ENCODE results near the gene H2BK1. TPM values are rescaled to one million over a fixed set of nuclear protein-coding genes. Genes with fewer than 3 reads are reported as not detected.

The H2BK1 gene
- polyA plus RNA-seq, 3 donors: not detected

DNA sequence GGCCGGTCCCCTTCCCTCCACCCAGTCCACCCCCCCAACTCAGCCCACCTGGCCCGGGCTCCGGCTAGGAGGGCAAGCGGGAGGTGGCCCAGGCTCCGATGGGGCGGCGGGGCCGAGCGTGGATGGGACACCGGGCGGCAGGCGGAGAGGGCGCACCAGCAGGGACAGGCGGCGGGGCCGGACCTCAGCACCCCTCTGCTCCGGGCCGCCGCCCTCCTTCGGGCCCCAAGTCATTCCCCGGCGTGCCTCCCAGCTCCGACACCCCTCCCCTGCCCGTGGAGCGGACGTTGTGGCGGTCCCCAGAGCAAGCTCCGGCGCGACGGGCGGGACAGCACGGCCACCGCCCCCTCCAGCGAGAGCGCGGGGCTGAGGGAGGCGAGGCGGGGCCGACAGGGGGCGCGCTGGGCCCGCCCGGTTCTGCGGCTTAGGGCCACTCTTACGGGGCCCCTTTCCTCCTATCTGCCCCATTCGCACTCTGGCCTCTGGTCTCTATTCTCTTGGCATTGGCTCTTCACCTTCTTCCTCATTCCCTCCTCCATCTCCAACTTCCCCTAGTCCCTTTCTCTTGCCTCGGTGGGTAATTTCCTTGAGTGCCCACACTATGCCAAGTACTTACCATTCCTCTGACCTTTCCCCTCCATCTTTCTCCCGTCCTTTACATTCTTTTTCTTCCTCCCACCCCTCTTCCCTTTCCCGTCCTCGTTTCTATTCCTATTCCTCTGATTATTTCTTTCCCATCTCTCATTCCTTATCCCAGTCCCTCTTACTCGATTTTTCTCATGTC, 42.1 kb downstream of the H2BK1 start:
- Mint-ChIP-seq H3K36me3 (peaks cover 3 to 7% of the 10 kb centered on the region in 2 donors), H3K27ac (no peak overlapping the region), H3K9me3 (peaks cover under 1 to 24% (median 10%) of the 10 kb centered on the region in 7 donors), H3K4me3 (peak overlapping the region; percentile 51 to 74), H3K27me3 (ENCODE audit: low read depth in 3 of 3) (peaks cover 39 to 55% (median 43%) of the 10 kb centered on the region in 3 donors), H3K4me1 (peaks cover 10% of the 10 kb centered on the region)
- H3K4me1 ChIP-seq (ENCODE audit: control insufficient read depth in 1 of 2, insufficient read depth in 2 of 2, low read length in 2 of 2): peaks cover 7 to 21% of the 10 kb centered on the region in 2 donors
- H3K4me2 ChIP-seq (replicated peaks; ENCODE audit: extremely low read depth, low read length, poor library complexity, severe bottlenecking): peak overlapping the region; percentile 81
- no peak overlapping the region for H3K27ac ChIP-seq (ENCODE audit: low read depth in 1 of 2, low read length in 2 of 2)
- TF ChIP-seq, protein P1, sequence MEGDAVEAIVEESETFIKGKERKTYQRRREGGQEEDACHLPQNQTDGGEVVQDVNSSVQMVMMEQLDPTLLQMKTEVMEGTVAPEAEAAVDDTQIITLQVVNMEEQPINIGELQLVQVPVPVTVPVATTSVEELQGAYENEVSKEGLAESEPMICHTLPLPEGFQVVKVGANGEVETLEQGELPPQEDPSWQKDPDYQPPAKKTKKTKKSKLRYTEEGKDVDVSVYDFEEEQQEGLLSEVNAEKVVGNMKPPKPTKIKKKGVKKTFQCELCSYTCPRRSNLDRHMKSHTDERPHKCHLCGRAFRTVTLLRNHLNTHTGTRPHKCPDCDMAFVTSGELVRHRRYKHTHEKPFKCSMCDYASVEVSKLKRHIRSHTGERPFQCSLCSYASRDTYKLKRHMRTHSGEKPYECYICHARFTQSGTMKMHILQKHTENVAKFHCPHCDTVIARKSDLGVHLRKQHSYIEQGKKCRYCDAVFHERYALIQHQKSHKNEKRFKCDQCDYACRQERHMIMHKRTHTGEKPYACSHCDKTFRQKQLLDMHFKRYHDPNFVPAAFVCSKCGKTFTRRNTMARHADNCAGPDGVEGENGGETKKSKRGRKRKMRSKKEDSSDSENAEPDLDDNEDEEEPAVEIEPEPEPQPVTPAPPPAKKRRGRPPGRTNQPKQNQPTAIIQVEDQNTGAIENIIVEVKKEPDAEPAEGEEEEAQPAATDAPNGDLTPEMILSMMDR (IDR thresholded peaks at IDR 0.05): peak; percentile 75
- peak overlapping the region; percentile 56 for H2AFZ ChIP-seq (ENCODE audit: insufficient read depth, low read depth, low read length, poor library complexity, severe bottlenecking)
- H3K79me2 ChIP-seq (ENCODE audit: insufficient read depth, low read length): no peaks in the 10 kb centered on the region
- H4K20me1 ChIP-seq (ENCODE audit: insufficient read depth, low read length): no peaks in the 10 kb centered on the region
- peaks cover 53 to 84% of the 10 kb centered on the region in 2 donors for H3K27me3 ChIP-seq (ENCODE audit: control insufficient read depth in 2 of 2, insufficient read depth in 2 of 2, low read length in 2 of 2)
- peaks cover 3 to 16% of the 10 kb centered on the region in 2 donors for H3K9me3 ChIP-seq (replicated peaks in 1 of 2; ENCODE audit: control insufficient read depth in 1 of 2, insufficient read depth in 1 of 2, low read length in 2 of 2)
- peak overlapping the region in 2 of 3 experiments; percentile 21 to 68 for H3K4me3 ChIP-seq (replicated peaks in 1 of 3; ENCODE audit: low read depth in 2 of 3, low read length in 3 of 3)
- H3K36me3 ChIP-seq (replicated peaks in 1 of 2; ENCODE audit: control insufficient read depth in 1 of 2, insufficient read depth in 2 of 2, low read length in 2 of 2): no peaks in the 10 kb centered on the region
- WGBS (ENCODE audit: insufficient coverage): 2% methylated on average over 52 of the region's 52 CpGs
- peak; percentile 40 to 67 (median 49) for DNase-seq
- H3K9ac ChIP-seq (ENCODE audit: insufficient read depth, low read length, poor library complexity, severe bottlenecking): no peak overlapping the region
- intact Hi-C loops (cut with micrococcal nuclease): loop anchor here in 1 of 2 donors (10.0 kb wide), 1 partner anchor 137 kb away; no protein-coding TSS in a partner anchor

DNA sequence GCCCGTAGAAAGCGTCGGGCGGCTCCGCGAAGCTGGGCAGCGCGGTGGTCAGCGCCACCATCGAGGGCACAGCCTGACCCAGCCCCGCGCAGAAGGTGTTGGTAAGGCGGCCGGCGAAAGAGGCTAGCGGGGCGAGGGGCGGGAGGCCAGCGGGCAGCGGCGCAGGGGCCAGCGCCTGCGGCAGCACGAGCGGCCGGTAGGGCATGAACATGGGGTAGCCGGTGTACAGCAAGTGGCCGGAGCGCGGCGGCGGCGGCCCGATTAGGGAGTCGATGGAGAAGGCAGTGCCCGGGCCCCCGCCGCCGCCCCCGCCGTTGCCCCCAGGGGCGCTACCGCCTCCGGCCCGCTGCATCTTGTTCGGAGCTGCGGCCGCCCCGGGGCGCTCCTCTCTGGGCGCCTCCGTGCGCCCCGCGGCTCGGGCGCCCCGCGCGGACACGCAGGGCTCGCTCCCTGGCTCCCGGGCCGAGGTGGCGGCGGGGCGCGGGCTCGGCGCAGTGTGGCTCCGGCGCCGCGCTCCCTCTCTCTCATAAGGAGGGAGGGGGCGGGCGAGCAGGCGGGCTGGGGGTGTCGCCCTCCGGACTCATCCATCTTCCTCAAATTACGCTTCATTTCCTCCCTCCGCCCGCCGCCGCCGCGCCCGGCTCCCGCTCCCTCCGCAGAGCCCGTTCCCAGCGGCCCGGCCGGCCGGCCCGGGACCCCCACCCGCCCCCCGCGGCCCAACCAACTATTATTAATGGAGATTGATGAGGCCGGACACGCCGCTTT, 42.9 kb downstream of the H2BK1 start, which contains the start of gene GBX1:
Gene GBX1, minus strand, starts transcription at position 498 of the 765 bp plus-strand sequence. Its CDS starts 146 bp downstream, at position 352.
- Mint-ChIP-seq H3K36me3 (peaks cover 3 to 7% of the 10 kb centered on the region in 2 donors), H3K4me1 (peaks cover 10% of the 10 kb centered on the region), H3K27ac (no peak within 1 kb of the TSS), H3K27me3 (ENCODE audit: low read depth in 3 of 3) (peaks cover 38 to 48% (median 41%) of the 10 kb centered on the region in 3 donors), H3K9me3 (peaks cover 0 to 18% (median 4%) of the 10 kb centered on the region in 7 donors), H3K4me3 (peak within 1 kb of the TSS; percentile 65 to 85)
- H3K27me3 ChIP-seq (ENCODE audit: control insufficient read depth in 2 of 2, insufficient read depth in 2 of 2, low read length in 2 of 2): peaks cover 56 to 83% of the 10 kb centered on the region in 2 donors
- no peaks in the 10 kb centered on the region for H3K79me2 ChIP-seq (ENCODE audit: insufficient read depth, low read length)
- H3K4me3 ChIP-seq (replicated peaks in 1 of 3; ENCODE audit: low read depth in 2 of 3, low read length in 3 of 3): peak within 1 kb of the TSS in 2 of 3 experiments; percentile 21 to 68
- intact Hi-C loops (cut with micrococcal nuclease): loop anchor here in 1 of 2 donors (10.0 kb wide), 1 partner anchor 137 kb away; no protein-coding TSS in a partner anchor
- peak in 2 of 3 donors; percentile 15 to 19 for DNase-seq
- no peaks in the 10 kb centered on the region for H4K20me1 ChIP-seq (ENCODE audit: insufficient read depth, low read length)
- H2AFZ ChIP-seq (ENCODE audit: insufficient read depth, low read depth, low read length, poor library complexity, severe bottlenecking): peak within 1 kb of the TSS; percentile 56
- H3K9me3 ChIP-seq (replicated peaks in 1 of 2; ENCODE audit: control insufficient read depth in 1 of 2, insufficient read depth in 1 of 2, low read length in 2 of 2): peaks cover 0 to 16% of the 10 kb centered on the region in 2 donors
- peaks cover 7 to 21% of the 10 kb centered on the region in 2 donors for H3K4me1 ChIP-seq (ENCODE audit: control insufficient read depth in 1 of 2, insufficient read depth in 2 of 2, low read length in 2 of 2)
- H3K4me2 ChIP-seq (replicated peaks; ENCODE audit: extremely low read depth, low read length, poor library complexity, severe bottlenecking): peak within 1 kb of the TSS; percentile 81
- TF ChIP-seq, protein P1 (IDR thresholded peaks at IDR 0.05): no peak
- H3K9ac ChIP-seq (ENCODE audit: insufficient read depth, low read length, poor library complexity, severe bottlenecking): no peak within 1 kb of the TSS
- WGBS (ENCODE audit: insufficient coverage): under 1% methylated on average over 76 of the region's 101 CpGs
- no peaks in the 10 kb centered on the region for H3K36me3 ChIP-seq (replicated peaks in 1 of 2; ENCODE audit: control insufficient read depth in 1 of 2, insufficient read depth in 2 of 2, low read length in 2 of 2)
- no peak within 1 kb of the TSS for H3K27ac ChIP-seq (ENCODE audit: low read depth in 1 of 2, low read length in 2 of 2)

All from CD14-positive monocyte (primary cell).